GM23338 (cell line): ENCODE data around the gene EGF. TPM values are rescaled to one million over a fixed set of nuclear protein-coding genes. Genes with fewer than 3 reads are reported as not detected.

Source experiments
- ATAC-seq: fragments of 200-7000 bp; cut with Tn5 transposase; 3 replicates; pipeline ENCODE4 v1.9.1; 2020
- DNase-seq: peaks from one replicate; pipeline ENCODE4 v3.0.0-alpha.2; 2015; ENCODE audit warnings: low spot score
- H2AFZ ChIP-seq: fragments of 200-600 bp; sonication (generic); 2 replicates; pipeline ENCODE4 v1.8.0; 2016; ENCODE audit warnings: antibody characterized with exemption, mild to moderate bottlenecking, moderate library complexity
- H3F3A ChIP-seq: fragments of 200-600 bp; sonication (generic); replicated peaks from 2 replicates; pipeline ENCODE4 v1.8.0; 2017; ENCODE audit warnings: antibody characterized with exemption, mixed run types, low read depth
- H3K27ac ChIP-seq: fragments of 200-600 bp; sonication (generic); 2 replicates; pipeline ENCODE4 v1.6.1; 2016; ENCODE audit warnings: low read depth
- H3K27me3 ChIP-seq: fragments of 200-600 bp; sonication (generic); 2 replicates; pipeline ENCODE4 v1.8.0; 2016; ENCODE audit warnings: mild to moderate bottlenecking, mixed run types, moderate library complexity; ENCODE audit not compliant: insufficient read depth
- H3K36me3 ChIP-seq: fragments of 200-600 bp; sonication (generic); 2 replicates; pipeline ENCODE4 v1.8.0; 2016; ENCODE audit warnings: mild to moderate bottlenecking; ENCODE audit not compliant: insufficient read depth
- H3K4me1 ChIP-seq: fragments of 200-600 bp; sonication (generic); 2 replicates; pipeline ENCODE4 v1.8.0; 2016; ENCODE audit warnings: mild to moderate bottlenecking, moderate library complexity; ENCODE audit not compliant: insufficient read depth
- H3K4me2 ChIP-seq: fragments of 200-600 bp; sonication (generic); 2 replicates; pipeline ENCODE4 v1.7.1; 2017; ENCODE audit warnings: mixed run types
- H3K4me3 ChIP-seq: fragments of 200-600 bp; sonication (generic); 2 replicates; pipeline ENCODE4 v1.6.1; 2016; ENCODE audit warnings: mixed run types
- H3K79me2 ChIP-seq: fragments of 200-600 bp; sonication (generic); replicated peaks from 2 replicates; pipeline ENCODE4 v1.8.0; 2017; ENCODE audit warnings: mild to moderate bottlenecking; ENCODE audit not compliant: insufficient read depth
- H3K9me2 ChIP-seq: fragments of 200-600 bp; sonication (generic); 2 replicates; pipeline ENCODE4 v1.8.0; 2017; ENCODE audit not compliant: insufficient read depth
- H4K20me1 ChIP-seq: fragments of 200-600 bp; sonication (generic); replicated peaks from 2 replicates; pipeline ENCODE4 v1.8.0; 2017; ENCODE audit warnings: mild to moderate bottlenecking; ENCODE audit not compliant: insufficient read depth
- H3K27ac Mint-ChIP-seq: 2 replicates; pipeline ENCODE4 v1.8.0; 2020; ENCODE audit warnings: inconsistent platforms, mild to moderate bottlenecking, moderate library complexity, mixed read lengths
- H3K27me3 Mint-ChIP-seq: 3 replicates; pipeline ENCODE4 v1.8.0; 2022; ENCODE audit warnings: low read depth, mild to moderate bottlenecking, moderate library complexity, mixed read lengths, inconsistent platforms; ENCODE audit not compliant: insufficient read depth, poor library complexity
- H3K36me3 Mint-ChIP-seq: 3 replicates; pipeline ENCODE4 v1.8.0; 2021; ENCODE audit warnings: low read depth, mild to moderate bottlenecking, inconsistent platforms, moderate library complexity, mixed read lengths
- H3K4me1 Mint-ChIP-seq: 3 replicates; pipeline ENCODE4 v1.8.0; 2020; ENCODE audit warnings: mild to moderate bottlenecking, inconsistent platforms, mixed read lengths
- H3K4me3 Mint-ChIP-seq: 3 replicates; pipeline ENCODE4 v1.8.0; 2021; ENCODE audit warnings: moderate library complexity, mild to moderate bottlenecking, inconsistent platforms, mixed read lengths
- H3K9me3 Mint-ChIP-seq: 3 replicates; pipeline ENCODE4 v1.8.0; 2020; ENCODE audit warnings: moderate library complexity, mild to moderate bottlenecking, inconsistent platforms, mixed read lengths
- EZH2 ChIP-seq: fragments of 200-600 bp; sonication (generic); IDR thresholded peaks from one replicate; pipeline ENCODE4 v1.8.0; 2017; ENCODE audit warnings: antibody characterized with exemption, mild to moderate bottlenecking, low read depth; ENCODE audit not compliant: unreplicated experiment
- JUNB ChIP-seq: IDR thresholded peaks from one replicate; pipeline ENCODE4 v1.6.1; 2016; ENCODE audit warnings: antibody characterized with exemption; ENCODE audit not compliant: unreplicated experiment
- NANOG ChIP-seq: IDR thresholded peaks from 2 replicates; pipeline ENCODE4 v1.6.1; 2016; ENCODE audit warnings: antibody characterized with exemption, borderline replicate concordance
- STAT1 ChIP-seq: IDR thresholded peaks from one replicate; pipeline ENCODE4 v1.6.1; 2016; ENCODE audit warnings: antibody characterized with exemption; ENCODE audit not compliant: unreplicated experiment
- ZNF462 ChIP-seq: fragments of 250-450 bp; sonication (Bioruptor Pico); IDR thresholded peaks from 2 replicates; pipeline ENCODE4 v1.5.0; 2020; ENCODE audit warnings: mild to moderate bottlenecking, moderate library complexity
- polyA plus RNA-seq: library from polyadenylated mRNA; unstranded; fragments of >200 nt; fragmentation: Nextera tagmentation; extraction: Ambion mirVana; gene quantifications from 2 replicates; pipeline ENCODE4 v1.2.1, GENCODE V29; 2016
- total RNA-seq: library from RNA; depleted of rRNA; stranded (reverse); fragments of >200 nt; shearing (Covaris generic); gene quantifications from 2 replicates; pipeline ENCODE4 v1.2.3, GENCODE V29; 2014
- TF ChIP-seq, protein P1 (sequence below), 2 experiments: fragments of 200-600 bp in 1 of 2; sonication (generic) in 1 of 2; conservative IDR thresholded peaks; 2 replicates each; pipeline versions ENCODE4 v1.5.1 to v1.6.1; 2016 to 2017; ENCODE audit warnings: antibody characterized with exemption in 2 of 2, low read depth in 2 of 2, mild to moderate bottlenecking in 2 of 2, moderate library complexity in 1 of 2
- TF ChIP-seq, protein P2 (sequence below): IDR thresholded peaks from 2 replicates; pipeline ENCODE4 v1.6.1; 2016; ENCODE audit warnings: antibody characterized with exemption

The EGF gene
- total and polyA plus RNA-seq, 2 experiments from 2014 or later: 1.4 to 3.0 TPM

- no peak overlapping the region for H3K4me3 ChIP-seq
Observed at GRCh38 chr4:110058677-110059076, 146.0 kb downstream of the EGF start.

More at GRCh38 chr4:110058677-110059076, 146.0 kb downstream of the EGF start:
- H3K27me3 Mint-ChIP-seq: no peaks in the 10 kb centered on the region
- Histone ChIP-seq H3K27me3 (no peaks in the 10 kb centered on the region), H3K79me2 (peaks cover 11% of the 10 kb centered on the region; the same call in 1 of the 2 replicates), H3K4me2 (no peak overlapping the region), H2AFZ (no peak overlapping the region), H3K36me3 (peaks cover 4% of the 10 kb centered on the region; the same call in 1 of the 2 replicates), H3K9me2 (no peaks in the 10 kb centered on the region), H3F3A (no peaks in the 10 kb centered on the region), H3K4me1 (no peaks in the 10 kb centered on the region), H3K27ac (no peak overlapping the region), H4K20me1 (peaks cover 13% of the 10 kb centered on the region)
- H3K4me3 Mint-ChIP-seq: no peak overlapping the region
- peaks cover 5% of the 10 kb centered on the region; the same call in 2 of the 3 replicates for H3K4me1 Mint-ChIP-seq
- H3K36me3 Mint-ChIP-seq: peaks cover 10% of the 10 kb centered on the region
- DNase-seq (no peak), ATAC-seq (no peak)
- no peaks in the 10 kb centered on the region for H3K9me3 Mint-ChIP-seq
- TF ChIP-seq, protein P1, sequence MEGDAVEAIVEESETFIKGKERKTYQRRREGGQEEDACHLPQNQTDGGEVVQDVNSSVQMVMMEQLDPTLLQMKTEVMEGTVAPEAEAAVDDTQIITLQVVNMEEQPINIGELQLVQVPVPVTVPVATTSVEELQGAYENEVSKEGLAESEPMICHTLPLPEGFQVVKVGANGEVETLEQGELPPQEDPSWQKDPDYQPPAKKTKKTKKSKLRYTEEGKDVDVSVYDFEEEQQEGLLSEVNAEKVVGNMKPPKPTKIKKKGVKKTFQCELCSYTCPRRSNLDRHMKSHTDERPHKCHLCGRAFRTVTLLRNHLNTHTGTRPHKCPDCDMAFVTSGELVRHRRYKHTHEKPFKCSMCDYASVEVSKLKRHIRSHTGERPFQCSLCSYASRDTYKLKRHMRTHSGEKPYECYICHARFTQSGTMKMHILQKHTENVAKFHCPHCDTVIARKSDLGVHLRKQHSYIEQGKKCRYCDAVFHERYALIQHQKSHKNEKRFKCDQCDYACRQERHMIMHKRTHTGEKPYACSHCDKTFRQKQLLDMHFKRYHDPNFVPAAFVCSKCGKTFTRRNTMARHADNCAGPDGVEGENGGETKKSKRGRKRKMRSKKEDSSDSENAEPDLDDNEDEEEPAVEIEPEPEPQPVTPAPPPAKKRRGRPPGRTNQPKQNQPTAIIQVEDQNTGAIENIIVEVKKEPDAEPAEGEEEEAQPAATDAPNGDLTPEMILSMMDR (conservative IDR thresholded peaks at IDR 0.05; ENCODE audit: low read depth in 2 of 2): no peak
- TF ChIP-seq NANOG (no peak), ZNF462 (no peak), EZH2 (no peak), STAT1 (no peak), JUNB (no peak)
- TF ChIP-seq, protein P2, sequence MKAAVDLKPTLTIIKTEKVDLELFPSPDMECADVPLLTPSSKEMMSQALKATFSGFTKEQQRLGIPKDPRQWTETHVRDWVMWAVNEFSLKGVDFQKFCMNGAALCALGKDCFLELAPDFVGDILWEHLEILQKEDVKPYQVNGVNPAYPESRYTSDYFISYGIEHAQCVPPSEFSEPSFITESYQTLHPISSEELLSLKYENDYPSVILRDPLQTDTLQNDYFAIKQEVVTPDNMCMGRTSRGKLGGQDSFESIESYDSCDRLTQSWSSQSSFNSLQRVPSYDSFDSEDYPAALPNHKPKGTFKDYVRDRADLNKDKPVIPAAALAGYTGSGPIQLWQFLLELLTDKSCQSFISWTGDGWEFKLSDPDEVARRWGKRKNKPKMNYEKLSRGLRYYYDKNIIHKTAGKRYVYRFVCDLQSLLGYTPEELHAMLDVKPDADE: no peak
- no peak overlapping the region for H3K27ac Mint-ChIP-seq
